ENCODE measurements around the gene NUDT16L1. TPM values are rescaled to one million over a fixed set of nuclear protein-coding genes. Genes with fewer than 3 reads are reported as not detected.
A peak's percentile ranks its signal among the peaks of the same experiment; 100 is the strongest.

NUDT16L1 gene
- total RNA-seq, 6 donors from 2014 or later = 14.9 to 66.0 (median 34.1) TPM

DNA sequence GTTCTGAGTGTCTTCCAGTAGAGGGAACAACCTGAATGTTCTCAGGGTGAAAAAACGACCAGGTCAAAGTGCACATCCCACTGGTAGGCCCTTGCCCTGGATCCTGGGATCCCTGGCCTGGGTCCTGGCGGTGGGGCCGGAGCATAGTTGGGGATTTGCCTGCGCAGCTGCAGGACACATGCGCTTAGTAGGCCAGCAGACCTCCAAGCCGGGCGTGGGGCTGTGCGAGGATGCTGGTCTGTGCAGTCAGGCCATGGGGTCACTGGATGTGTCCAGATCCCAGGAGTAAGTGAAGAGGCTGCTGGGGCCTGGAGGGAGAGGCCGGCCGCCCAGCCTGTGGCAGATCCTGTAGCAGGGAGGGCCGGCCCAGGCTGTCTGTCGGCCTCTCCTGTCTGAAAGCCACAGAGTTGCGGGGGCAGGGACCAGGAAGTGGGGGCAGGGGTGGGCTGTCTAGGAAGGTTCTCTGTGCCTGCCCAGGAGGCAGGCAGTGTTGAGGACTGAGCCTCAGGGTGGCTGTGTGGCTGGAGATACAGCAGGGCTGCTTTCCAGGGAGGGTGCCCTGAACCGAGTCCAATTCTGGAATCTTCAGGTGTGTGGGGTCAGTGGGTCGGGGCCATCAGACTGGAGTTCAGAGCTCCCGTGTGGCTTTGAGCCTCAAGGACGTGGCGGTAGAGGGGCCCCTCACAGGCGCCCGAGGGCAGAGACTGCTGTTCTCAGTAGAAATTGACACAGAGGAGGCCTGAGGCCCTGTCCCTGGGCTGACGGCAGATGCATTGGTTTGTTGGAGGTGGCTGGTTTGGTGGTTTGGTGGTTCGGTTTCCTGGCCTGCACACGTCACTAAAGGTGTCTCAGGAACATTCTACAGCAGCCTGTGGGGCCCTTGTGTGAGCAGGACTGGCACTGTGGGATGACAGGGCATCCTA lies 17.2 kb upstream of the NUDT16L1 start:
- ATAC-seq (ENCODE audit: low FRiP score in 2 of 2) (no peak), DNase-seq (peak in 1 of 2 donors; percentile 78)
- Histone ChIP-seq H3K27me3 (no peaks in the 10 kb centered on the region), H3K9me3 (no peaks in the 10 kb centered on the region), H3K36me3 (peaks cover 0 to 80% (median 44%) of the 10 kb centered on the region in 4 donors), H3K4me1 (peaks cover 3 to 36% (median 28%) of the 10 kb centered on the region in 4 donors), H3K4me3 (no peak overlapping the region), H3K27ac (peak overlapping the region in 2 of 4 donors; percentile 17 to 60)
- TF ChIP-seq EP300 (IDR thresholded peaks at IDR 0.05) (no peak), POLR2A (IDR thresholded peaks at IDR 0.05) (no peak), POLR2AphosphoS5 (IDR thresholded peaks at IDR 0.05) (no peak)
- TF ChIP-seq, protein P1, sequence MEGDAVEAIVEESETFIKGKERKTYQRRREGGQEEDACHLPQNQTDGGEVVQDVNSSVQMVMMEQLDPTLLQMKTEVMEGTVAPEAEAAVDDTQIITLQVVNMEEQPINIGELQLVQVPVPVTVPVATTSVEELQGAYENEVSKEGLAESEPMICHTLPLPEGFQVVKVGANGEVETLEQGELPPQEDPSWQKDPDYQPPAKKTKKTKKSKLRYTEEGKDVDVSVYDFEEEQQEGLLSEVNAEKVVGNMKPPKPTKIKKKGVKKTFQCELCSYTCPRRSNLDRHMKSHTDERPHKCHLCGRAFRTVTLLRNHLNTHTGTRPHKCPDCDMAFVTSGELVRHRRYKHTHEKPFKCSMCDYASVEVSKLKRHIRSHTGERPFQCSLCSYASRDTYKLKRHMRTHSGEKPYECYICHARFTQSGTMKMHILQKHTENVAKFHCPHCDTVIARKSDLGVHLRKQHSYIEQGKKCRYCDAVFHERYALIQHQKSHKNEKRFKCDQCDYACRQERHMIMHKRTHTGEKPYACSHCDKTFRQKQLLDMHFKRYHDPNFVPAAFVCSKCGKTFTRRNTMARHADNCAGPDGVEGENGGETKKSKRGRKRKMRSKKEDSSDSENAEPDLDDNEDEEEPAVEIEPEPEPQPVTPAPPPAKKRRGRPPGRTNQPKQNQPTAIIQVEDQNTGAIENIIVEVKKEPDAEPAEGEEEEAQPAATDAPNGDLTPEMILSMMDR (IDR thresholded peaks at IDR 0.05) = no peak
- 67 to 77% methylated on average over 9 to 22 of the region's 23 CpGs for WGBS, 2 donors

DNA sequence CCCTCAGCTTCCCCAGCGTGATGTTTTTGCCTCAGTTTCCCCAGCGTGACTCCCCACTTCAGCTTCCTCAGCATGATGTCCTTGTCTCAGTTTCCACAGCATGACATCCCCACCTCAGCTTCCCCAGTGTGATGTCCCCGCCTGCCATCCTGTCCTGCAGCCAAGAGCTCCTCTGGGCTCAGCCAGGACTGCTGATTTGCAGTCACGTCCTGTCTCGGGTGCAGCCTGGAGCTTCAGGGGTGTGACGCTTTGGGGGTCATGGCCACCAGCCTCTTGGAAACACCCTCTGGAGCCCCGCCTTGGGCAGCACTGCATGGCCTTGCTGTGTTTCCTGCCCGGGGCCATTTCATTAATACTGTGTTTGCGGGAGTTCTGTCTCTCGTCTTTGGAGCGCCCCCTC lies 16.5 kb upstream of the NUDT16L1 start:
- H3K27ac ChIP-seq = peak overlapping the region in 2 of 4 donors; percentile 17 to 60
- peaks cover 3 to 41% (median 30%) of the 10 kb centered on the region in 4 donors for H3K4me1 ChIP-seq
- H3K36me3 ChIP-seq = peaks cover 0 to 80% (median 39%) of the 10 kb centered on the region in 4 donors
- ATAC-seq (ENCODE audit: low FRiP score in 2 of 2) (no peak), DNase-seq (no peak)
- H3K27me3 ChIP-seq = no peaks in the 10 kb centered on the region
- H3K4me3 ChIP-seq = no peak overlapping the region
- no peaks in the 10 kb centered on the region for H3K9me3 ChIP-seq
- no peak for TF ChIP-seq EP300 (IDR thresholded peaks at IDR 0.05)
- no peak for TF ChIP-seq POLR2AphosphoS5 (IDR thresholded peaks at IDR 0.05)
- TF ChIP-seq POLR2A (IDR thresholded peaks at IDR 0.05) = no peak
- TF ChIP-seq, protein P1 (IDR thresholded peaks at IDR 0.05) = no peak
- 68 to 83% methylated on average over 11 of the region's 11 CpGs for WGBS, 2 donors

- peaks cover 0 to 80% (median 43%) of the 10 kb centered on the region in 4 donors for H3K36me3 ChIP-seq
- peak overlapping the region in 2 of 4 donors; percentile 17 to 60 for H3K27ac ChIP-seq
- DNase-seq (peak; percentile 74 to 76), ATAC-seq (ENCODE audit: low FRiP score in 2 of 2) (no peak)
- peaks cover 4 to 41% (median 33%) of the 10 kb centered on the region in 4 donors for H3K4me1 ChIP-seq
- no peak overlapping the region for H3K4me3 ChIP-seq
- H3K9me3 ChIP-seq = no peaks in the 10 kb centered on the region
- 63 to 94% methylated on average over 10 to 16 of the region's 17 CpGs for WGBS, 2 donors
- H3K27me3 ChIP-seq = no peaks in the 10 kb centered on the region
- TF ChIP-seq EP300 (IDR thresholded peaks at IDR 0.05) (no peak), POLR2AphosphoS5 (IDR thresholded peaks at IDR 0.05) (no peak), POLR2A (IDR thresholded peaks at IDR 0.05) (no peak)
- TF ChIP-seq, protein P1 (IDR thresholded peaks at IDR 0.05) = no peak
These were observed 16.0 kb upstream of the NUDT16L1 start for GRCh38 chr16:4677390-4677789.

- Histone ChIP-seq H3K27ac (peak overlapping the region in 1 of 4 donors; percentile 17), H3K4me1 (peaks cover 6 to 48% (median 38%) of the 10 kb centered on the region in 4 donors), H3K27me3 (no peaks in the 10 kb centered on the region), H3K9me3 (no peaks in the 10 kb centered on the region), H3K4me3 (no peak overlapping the region), H3K36me3 (peaks cover 0 to 80% (median 49%) of the 10 kb centered on the region in 4 donors)
- WGBS, 2 donors = 89 to 94% methylated on average over 9 of the region's 9 CpGs
- ATAC-seq (ENCODE audit: low FRiP score in 2 of 2) (no peak), DNase-seq (no peak)
- TF ChIP-seq POLR2AphosphoS5 (IDR thresholded peaks at IDR 0.05) (no peak), EP300 (IDR thresholded peaks at IDR 0.05) (no peak), POLR2A (IDR thresholded peaks at IDR 0.05) (no peak)
- TF ChIP-seq, protein P1 (IDR thresholded peaks at IDR 0.05) = no peak
These were observed 15.4 kb upstream of the NUDT16L1 start for GRCh38 chr16:4677994-4678393.
